GM18498 (cell line): ENCODE measurements around the gene TBC1D14.
"Not testable (repeated sequence)": the region's sequence is repeated elsewhere in the genome, so short reads cannot be mapped to it uniquely, and the experiment has no call there.

Source experiments
- ATAC-seq: cut with Tn5 transposase; IDR thresholded peaks from one replicate; pipeline ENCODE4 v1.9.1; 2021; ENCODE audit warnings: mild to moderate bottlenecking, moderate library complexity; ENCODE audit not compliant: unreplicated experiment

TBC1D14 gene

DNA sequence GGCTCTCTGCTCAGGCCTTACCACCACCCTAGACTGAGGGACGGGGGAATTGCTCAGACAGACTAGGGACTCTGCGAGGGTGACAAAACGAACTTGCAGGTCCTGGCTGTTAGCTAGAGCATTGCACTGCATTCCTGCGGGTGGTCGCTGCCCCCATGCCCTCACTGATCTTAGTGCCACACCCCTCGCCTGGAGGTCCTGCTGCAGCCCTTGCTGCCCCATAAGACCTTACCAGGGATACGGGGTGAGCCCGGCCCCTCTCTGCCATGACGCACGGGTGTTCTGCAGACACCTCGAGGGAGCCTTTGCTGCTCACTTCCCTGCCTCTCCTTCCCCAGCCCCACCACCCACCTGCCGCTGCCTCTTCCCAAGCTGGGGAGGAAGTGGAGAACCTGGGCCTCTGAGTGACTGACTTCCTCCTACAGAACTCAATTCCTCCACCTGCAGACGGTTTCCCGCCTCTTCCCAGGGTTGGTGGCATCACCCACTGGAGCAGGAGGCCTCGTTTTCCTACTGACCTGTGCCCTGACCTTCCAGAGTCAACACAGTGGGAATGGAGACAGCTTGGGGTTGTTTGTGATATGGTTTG lies 19.8 kb upstream of the TBC1D14 start:
- ATAC-seq = no peak

DNA sequence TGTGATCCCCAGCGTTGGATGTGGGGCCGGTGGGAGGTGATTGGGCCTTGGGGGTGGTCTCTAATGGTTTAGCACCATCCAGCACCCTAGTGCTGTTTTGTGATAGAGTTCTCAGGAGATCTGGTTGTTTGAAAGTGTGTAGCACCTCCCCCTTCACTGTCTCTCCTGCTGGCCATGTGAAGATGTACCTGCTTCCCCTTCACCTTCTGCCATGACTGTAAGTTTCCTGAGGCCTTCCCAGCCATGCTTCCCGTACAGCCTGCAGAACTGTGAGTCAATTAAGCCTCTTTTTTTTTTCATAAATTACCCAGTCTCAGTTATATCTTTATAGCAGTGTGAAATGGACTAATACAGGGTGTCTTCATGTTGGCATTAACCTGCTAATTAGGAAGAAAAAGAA lies 19.3 kb upstream of the TBC1D14 start:
- no peak for ATAC-seq

DNA sequence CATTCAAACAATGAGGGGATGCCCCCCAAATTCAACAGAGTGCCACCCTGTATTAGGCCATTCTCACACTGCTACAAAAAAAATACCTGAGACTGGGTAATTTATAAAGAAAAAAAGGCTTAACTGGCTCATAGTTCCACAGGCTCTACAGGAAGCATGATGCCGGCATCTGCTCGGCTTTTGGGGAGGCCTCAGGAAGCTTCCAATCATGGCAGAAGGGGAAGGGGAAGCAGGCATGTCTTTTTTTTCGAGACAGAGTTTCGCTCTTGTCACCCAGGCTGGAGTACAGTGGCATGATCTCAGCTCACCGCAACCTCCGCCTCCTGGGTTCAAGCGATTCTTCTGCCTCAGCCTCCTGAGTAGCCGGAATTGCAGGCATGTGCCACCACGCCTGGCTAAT lies 18.7 kb upstream of the TBC1D14 start:
- ATAC-seq = not testable (repeated sequence)

DNA sequence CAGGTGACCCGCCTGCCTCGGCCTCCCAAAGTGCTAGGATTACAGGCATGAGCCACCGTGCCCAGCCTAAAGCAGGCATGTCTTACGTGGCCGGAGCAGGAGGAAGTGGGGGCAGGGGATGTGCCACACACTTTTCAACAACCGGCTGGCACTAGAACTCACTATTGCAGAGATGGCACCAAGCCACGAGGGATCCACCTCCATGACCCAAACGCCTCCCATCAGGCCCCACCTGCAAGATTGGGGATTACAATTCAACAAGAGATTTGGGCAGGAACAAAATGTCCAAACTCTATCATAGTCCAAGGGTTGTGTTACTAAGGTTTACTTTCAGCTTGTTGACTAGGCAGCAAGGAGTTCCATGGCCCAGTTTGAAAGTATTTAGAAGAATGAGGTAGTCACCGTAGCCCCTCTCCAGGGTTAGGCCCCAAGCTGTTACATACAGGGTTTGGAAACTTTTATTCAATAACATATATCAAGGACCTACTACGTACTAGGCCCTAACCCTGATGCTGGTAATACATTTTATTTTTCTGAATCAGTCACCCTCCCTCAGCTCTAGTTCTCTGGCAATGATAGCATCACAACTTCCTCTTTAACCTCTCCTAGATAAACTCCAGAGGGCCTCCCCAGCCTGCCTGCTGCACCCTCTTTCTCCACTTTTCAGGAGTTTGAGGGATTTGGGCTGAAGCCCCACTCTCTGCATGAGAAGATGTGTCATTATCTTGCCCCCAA lies 18.0 kb upstream of the TBC1D14 start:
- no peak for ATAC-seq

DNA sequence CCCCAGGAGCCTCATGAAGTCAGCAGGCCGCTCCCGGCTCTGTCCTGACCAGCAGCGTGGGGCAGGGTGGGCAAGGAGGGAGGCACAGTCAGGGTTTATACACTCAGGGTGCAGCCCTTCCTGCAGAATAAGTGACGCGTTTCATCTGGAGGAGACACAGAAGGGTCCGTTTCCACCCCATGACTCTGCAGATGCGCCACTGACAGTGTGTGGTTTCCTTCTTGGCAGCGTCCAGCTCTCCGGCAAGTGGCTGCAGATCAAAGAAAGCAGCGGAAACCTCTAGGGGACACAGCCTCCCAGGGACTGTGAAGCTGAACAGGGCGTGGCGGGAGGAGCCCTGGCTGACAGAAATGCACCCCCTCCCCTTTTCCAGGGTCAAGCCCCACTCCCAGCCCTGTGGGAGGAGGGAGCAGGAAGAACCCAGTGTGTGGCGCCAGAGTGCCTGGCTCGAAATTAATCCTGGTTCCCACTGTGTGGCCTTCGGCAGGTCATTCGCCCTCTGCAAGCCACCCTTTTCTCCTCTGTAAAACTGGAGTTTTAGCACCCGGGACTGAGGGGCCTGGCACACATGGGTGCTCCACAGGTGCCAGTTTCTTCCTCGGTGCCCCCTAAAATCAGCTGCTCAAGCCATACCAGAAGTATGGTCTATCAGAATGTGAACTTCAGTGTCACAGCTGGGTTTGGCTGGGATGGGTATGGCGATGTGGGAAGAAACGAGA lies 17.3 kb upstream of the TBC1D14 start:
- no peak for ATAC-seq

DNA sequence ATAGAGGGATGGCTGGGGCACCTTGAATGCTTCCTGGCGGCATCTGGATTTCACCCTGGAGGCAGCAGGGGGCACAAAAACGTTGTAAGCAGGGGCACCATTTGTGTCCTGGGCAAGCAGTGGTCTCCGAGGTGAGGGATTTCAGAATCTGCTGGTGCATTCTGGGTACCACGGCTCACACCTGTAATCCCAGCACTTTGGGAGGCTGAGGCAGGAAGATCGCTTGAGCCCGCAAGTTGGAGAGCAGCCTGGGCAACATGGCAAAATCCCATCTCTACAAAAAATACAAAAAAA lies 16.8 kb upstream of the TBC1D14 start:
- ATAC-seq = no peak

DNA sequence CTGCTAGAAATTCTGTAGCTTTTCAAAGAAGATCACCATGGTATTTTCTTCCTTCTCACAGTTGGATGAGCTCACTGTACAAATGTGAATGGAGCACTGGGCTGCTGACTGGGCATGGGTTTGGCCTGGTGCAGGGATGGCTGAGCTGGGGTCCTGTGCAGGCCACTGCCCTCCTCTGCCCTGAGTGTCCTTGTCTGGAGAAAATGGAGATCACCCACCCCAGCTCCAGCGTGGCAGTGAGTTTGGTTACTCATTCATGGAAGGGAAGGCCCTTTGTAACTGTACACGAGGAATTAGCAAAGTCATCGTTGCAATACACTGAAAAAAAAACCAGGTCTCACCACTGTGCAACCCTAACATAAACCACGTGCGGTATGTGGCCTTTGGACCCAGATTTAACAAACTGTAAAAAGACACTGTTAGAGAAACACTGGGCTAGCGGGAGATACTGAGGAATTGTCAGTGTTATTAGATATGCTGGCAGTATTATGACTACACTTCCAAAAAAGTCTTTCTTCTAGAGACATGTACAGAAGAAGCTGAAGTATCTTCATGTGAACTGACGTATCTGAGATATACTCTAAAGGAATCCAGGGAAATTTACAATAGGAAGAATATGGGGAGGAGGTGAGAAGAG lies 16.1 kb upstream of the TBC1D14 start:
- no peak for ATAC-seq

DNA sequence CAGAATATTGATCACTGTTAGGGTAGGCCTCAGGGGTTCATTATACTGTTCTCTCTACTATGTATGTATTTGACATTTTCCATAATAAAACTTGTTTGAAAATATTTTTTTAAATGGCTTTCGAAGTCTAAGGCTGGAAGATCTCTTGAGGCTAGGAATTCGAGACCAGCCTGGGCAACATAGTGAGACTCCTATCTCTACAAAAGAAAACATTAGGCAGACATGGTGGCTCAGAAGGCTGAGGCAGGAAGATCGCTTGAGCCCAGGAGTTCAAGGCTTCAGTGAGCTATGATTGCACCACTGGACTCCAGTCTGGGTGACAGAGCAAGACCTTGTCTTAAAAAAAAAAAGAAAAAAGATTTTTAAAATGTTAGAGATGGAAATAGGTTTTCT lies 15.5 kb upstream of the TBC1D14 start:
- no peak for ATAC-seq

DNA sequence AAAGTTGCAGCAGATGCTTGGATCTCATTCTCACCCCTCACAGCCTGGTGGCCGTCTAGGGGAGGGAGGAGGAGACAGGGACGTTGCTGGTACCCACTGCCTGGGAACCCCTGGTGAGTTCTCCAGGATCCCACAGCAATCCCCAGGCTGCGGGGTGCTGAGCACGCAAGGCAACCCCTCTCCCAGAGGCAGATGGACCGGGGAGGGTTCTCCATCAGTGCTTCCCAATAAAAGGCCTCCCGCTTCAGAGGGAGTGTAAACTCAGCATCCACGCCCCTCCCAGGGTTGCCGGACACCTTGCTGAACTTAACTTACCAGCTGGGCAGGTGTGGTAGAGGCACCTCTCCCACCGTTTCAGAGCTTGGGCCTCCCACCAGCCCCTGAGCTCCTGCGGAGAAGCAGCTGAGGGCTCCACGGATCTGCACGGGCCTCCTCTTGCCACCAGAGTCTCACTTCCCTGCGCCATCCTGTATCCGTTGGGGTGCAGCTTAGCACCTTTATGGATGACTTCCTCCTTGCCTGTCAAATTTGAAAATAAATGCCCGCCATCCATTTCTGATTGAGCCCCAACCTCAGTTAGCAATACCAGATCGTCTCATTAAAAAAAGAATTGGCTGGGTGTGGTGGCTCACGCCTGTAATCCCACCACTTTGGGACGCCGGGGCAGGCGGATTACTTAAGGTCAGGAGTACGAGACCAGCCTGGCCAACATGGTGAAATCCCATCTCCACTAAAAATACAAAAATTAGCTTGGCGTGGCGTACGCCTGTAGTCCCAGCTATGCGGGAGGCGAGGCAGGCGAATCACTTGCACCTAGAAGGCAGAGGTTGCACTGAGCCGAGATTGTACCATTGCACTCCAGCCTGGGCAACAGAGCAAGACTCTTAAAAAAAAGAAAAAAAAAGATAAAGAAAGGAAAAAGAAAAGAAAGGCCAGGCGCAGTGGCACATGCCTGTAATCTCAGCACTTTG lies 14.8 kb upstream of the TBC1D14 start:
- no peak for ATAC-seq

DNA sequence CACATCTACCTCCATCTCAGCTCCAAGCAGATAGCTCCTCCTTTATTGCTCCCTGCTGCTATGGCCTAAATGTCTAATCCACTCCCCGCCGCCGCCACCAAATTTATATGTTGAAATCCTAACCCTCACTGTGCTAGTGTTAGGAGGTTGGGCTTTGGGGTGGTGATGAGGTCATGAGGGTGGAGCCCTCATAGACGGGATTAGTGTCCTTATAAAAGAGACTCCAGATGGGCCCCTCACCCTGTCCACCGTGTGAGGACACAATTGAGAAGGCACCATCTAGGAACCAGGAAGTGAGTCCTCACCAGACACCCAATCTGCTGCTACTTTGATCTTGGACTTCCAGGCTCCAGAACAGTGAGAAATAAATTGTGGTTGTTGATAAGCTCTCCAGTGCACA lies 13.6 kb upstream of the TBC1D14 start:
- no peak for ATAC-seq

DNA sequence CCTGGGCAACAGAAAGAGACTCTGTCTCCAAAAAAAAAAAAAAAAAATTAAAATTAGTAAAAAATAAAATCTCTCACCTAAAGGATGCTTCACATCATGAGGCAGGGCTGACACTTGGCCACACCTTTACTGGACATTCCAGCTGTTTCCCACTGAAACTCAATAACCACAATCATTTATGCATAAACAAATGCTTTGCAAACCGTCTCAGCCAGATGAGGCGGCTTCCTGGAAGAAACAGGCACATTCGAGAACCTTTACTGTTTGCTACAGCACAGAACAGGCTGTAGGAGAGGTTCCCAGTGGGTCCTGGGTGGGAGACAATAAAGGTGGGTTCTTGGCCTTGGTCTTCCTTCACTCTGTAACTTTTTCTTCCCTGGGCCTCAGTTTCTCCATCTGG lies 10.9 kb upstream of the TBC1D14 start:
- ATAC-seq = no peak

DNA sequence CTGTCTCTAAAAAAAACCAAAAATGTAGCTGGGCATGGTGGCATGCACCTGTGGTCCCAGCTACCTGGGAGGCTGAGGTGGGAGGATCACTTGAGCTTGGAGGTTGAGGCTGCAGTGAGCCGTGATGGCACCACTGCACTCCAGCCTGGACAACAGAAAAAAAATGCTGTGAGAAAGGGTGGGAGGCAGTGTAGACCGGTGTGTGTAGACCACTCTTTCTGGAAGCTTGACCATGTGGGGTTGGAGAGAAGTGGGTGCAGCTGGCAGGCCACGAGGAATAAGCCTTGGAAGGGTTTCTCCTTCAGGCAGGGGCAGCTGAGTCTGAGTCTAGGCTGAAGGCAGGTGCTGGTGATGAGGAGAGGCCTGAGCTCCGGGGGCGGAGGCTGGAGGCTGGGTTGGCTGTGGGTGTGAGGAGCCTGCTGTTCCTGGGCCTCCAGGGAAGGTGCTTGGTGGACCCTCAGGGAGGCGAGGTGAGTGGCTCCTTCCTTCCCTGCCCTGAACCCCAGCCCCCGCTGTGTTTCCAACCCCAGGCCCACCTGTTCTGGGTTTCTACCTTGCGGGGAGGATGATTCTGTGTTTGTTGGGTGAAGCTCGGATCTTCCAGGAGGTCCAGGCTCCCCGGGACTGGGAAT lies 9.3 kb upstream of the TBC1D14 start:
- no peak for ATAC-seq

DNA sequence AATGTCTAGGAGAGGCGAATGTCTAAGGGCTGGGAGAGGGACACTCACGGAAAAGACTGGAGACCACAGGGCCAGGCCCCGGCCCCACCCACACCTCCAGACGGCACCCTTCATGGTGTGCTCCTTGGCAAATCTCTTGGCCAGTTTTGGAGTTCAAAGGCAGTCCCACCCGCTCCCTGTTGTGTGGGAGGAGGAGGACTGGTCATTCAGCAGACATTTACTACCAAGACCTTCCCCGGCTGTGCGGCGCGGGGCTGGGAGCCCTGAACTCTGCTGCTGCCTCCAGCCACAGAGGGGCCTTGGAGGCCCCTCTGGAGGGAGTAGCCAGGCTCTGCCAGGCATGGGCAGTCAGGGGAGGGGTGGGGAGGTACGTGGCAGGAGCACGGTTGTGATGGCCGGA lies 8.7 kb upstream of the TBC1D14 start:
- no peak for ATAC-seq

DNA sequence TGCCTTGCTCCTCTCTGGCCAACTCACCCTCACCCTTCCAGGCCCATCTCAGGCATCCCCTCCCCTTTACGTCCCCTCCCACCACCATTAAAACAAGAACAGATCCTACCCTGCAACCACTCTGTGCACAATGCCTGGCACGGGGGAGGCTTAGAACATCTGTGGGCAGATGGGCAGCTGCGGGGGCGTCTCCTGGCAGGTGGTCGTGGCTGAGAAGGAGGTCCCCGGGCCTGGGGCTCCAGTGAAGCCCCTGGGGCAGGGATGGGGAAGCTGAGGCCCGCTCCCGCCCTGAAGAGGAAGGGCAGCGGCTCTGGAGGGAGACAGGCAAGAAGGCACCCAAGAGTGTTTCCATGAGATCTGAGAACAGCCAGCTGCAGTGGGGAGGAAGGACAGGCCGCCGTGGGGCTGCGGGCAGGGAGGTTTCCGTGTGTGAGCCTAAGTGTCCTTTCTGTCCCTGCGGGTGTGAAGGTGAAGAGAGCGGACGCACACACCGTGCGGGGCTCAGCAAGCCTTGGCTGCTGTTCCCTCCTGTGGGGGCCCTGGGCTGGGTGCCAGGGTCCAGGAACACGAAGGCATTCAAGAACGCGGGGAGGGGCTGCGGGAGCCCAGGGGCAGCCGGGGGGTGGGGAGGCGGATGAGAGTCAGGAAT lies 7.8 kb upstream of the TBC1D14 start:
- ATAC-seq = no peak

DNA sequence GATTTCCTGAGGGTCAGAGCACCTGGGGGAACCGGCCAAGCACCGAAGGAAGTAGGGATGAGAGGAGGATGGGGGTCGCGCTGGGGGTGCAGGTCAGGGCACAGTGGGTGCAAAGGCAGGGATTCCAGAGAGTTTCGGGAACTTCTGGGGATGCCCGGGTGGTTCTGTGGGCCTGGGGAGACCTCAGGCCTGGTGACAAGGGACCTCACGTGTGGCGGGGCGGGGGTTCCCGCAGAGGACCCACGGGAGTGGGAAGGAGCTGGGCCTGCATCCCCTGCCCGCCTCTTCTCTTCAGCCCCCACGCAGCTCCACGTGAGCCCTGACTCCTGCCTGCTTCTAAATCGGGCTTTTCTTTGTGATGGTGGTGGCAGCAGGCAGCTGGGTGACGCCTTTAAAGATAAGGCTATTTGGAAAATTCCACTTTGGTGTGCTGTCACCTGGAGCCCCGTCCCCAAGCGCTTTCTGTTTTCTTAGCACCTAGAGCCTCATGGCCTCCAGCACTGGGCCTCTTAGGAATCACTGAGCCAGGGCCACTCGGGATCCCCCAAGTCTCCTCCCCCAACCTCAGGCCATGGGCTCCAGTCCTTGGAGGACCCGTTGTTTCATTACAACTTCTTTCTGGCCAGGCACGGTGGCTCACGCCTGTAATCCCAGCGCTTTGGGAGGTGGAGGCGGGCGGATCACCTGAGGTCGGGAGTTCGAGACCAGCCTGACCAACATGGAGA lies 7.1 kb upstream of the TBC1D14 start:
- no peak for ATAC-seq

DNA sequence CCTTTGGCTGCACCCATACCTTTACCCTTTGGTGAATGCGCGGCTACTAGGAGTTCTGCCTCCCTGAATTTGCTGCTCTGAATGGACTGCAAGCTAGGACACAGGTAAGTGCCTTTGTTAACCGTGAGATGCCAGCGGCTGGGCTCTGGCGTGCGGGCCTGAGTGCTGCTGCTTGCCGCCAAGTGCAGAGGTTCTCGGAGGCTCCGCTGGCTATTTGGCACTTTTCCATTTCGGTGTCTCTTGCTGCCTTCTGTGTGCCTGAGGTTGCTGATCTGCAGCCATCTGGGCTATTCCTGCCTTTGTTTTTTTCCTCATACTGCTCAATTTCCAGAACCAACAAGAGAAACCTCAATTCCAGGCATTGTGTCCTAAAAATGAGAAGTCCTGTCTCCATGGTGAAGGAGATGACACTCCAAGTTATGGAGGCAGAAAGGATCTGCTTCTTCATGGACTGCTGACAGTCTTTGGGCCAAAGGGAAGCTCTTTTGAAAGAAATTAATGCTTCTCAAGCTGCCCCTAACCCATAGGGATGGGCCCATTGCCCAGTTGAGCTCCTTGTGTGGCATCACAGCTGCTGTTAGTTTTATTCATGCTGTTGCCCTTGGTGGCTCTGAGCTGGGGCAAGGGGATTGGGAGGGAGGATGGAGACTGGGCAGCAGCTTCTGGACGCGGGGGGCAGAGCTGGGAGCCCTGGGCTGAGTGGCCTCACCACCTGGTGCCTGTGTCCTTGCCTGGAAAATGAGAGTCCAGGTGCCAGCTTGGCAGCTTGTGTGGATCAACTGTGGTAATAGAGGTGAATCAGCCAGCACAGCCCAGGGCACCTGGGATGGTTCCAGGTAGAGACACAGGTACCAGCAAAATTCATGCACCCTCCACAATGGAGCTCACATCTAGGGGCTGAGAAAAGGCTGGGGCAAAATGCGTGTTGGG lies 3.8 kb upstream of the TBC1D14 start:
- ATAC-seq = no peak

DNA sequence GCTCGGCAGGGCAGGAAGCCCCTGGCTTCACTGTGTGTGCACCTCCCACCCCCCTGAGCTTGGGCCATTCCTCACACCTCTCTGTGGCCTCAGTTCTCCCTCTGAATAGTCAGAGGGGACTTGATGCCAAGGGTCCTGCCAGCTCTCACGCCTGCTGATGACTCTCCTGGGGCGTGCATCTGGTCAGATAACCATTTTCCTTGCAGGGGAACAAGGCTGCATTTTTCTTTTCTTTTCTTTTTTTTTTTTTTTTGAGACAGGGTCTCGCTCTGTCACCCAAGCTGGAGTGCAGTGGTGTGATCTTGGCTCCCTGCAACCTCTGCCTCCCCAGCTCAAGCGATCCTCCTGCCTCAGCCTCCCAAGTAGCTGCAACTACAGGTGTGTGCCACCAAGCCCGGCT lies 3.1 kb upstream of the TBC1D14 start:
- ATAC-seq = not testable (repeated sequence)

DNA sequence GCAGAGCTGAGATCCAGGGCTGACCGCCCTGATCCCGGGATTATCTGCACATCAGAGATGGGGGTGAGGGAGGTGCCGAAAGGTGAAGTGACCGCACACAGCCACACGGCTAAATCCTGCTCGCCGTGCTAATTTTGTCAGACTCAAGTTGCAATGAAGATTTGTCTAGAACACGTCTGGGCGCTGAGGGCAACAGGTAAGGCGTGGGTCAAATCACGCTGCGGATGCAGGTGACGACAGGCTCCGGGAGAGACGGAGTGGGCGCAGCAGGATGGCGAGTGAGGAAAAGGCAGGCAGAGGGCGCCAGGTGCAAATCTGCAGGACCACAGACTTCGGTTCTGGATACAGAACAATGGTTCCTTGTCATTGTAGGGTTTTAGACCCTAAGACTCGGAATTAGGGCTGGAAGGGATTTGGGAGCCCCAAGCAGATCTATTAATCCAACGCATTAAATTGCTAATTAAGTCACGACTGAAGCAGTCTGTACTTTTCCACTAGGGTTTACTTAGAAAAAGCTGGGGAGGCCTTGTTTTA lies 1.9 kb upstream of the TBC1D14 start:
- ATAC-seq = no peak
